Natural killer cell treated with Interleukin-12 subunit alpha and Interleukin-12 subunit beta and Interleukin-15 and Interleukin-18, amount 100 ng/mL, for 72 hours (primary cell): ENCODE measurements around the gene CSRNP2. TPM values are rescaled to one million over a fixed set of nuclear protein-coding genes. Genes with fewer than 3 reads are reported as not detected.

Source experiments
- ATAC-seq, 2 donors: fragments of 150-1000 bp; cut with Tn5 transposase in 1 of 2; sonication (Bioruptor Pico), chemical (Tn5 transposase) in 1 of 2; 2 replicates each; pipeline ENCODE4 v1.10.0; 2021
- DNase-seq: peaks from one replicate; pipeline ENCODE4 v3.0.0; 2022; ENCODE audit warnings: low spot score
- H3K27ac Mint-ChIP-seq, 2 donors: 1 replicate in 1 of 2; 2 replicates in 1 of 2; pipeline ENCODE4 v1.8.0; 2022; ENCODE audit warnings: mixed read lengths in 2 of 2, mild to moderate bottlenecking in 1 of 2, moderate library complexity in 1 of 2
- H3K27me3 Mint-ChIP-seq, 2 donors: 1 replicate in 1 of 2; 2 replicates in 1 of 2; pipeline ENCODE4 v1.8.0; 2022; ENCODE audit warnings: mixed read lengths in 2 of 2
- H3K36me3 Mint-ChIP-seq: one replicate; pipeline ENCODE4 v1.8.0; 2022; ENCODE audit warnings: mixed read lengths
- H3K4me1 Mint-ChIP-seq, 2 donors: 1 replicate in 1 of 2; 2 replicates in 1 of 2; pipeline ENCODE4 v1.8.0; 2022; ENCODE audit warnings: low read depth in 2 of 2, mixed read lengths in 2 of 2, mild to moderate bottlenecking in 1 of 2
- H3K4me3 Mint-ChIP-seq: one replicate; pipeline ENCODE4 v1.8.0; 2022; ENCODE audit warnings: mixed read lengths
- H3K9me3 Mint-ChIP-seq: 2 replicates; pipeline ENCODE4 v1.8.0; 2022; ENCODE audit warnings: mixed read lengths
- total RNA-seq, 2 donors: library from RNA; stranded (reverse); gene quantifications; one replicate each; pipeline ENCODE4 v1.2.3, GENCODE V29; 2022

The CSRNP2 gene
- total RNA-seq, 2 donors from 2014 or later = 24.1 to 32.7 TPM

GRCh38 chr12:51067771-51068170 is 15.6 kb downstream of the CSRNP2 start:
- H3K36me3 Mint-ChIP-seq = peaks cover 6% of the 10 kb centered on the region

GRCh38 chr12:51067229-51067628 is 16.2 kb downstream of the CSRNP2 start:
- no peak overlapping the region for H3K4me3 Mint-ChIP-seq
- H3K27ac Mint-ChIP-seq = no peak overlapping the region
- no peaks in the 10 kb centered on the region for H3K27me3 Mint-ChIP-seq

More at GRCh38 chr12:51067771-51068170, 15.6 kb downstream of the CSRNP2 start:
- Mint-ChIP-seq H3K27ac (no peak overlapping the region), H3K4me1 (no peaks in the 10 kb centered on the region), H3K27me3 (no peaks in the 10 kb centered on the region), H3K9me3 (no peaks in the 10 kb centered on the region), H3K4me3 (no peak overlapping the region)
- no peak for ATAC-seq
- DNase-seq = no peak

GRCh38 chr12:51065530-51065929 is 17.9 kb downstream of the CSRNP2 start:
- Mint-ChIP-seq H3K9me3 (no peaks in the 10 kb centered on the region), H3K36me3 (peaks cover 6% of the 10 kb centered on the region)

More at GRCh38 chr12:51067229-51067628, 16.2 kb downstream of the CSRNP2 start:
- no peak for DNase-seq
- H3K9me3 Mint-ChIP-seq = no peaks in the 10 kb centered on the region
- peaks cover 6% of the 10 kb centered on the region for H3K36me3 Mint-ChIP-seq
- no peaks in the 10 kb centered on the region for H3K4me1 Mint-ChIP-seq
- ATAC-seq = no peak

GRCh38 chr12:51062631-51063397 is 20.6 kb downstream of the CSRNP2 start:
- H3K9me3 Mint-ChIP-seq = no peaks in the 10 kb centered on the region
- H3K27ac Mint-ChIP-seq = peak overlapping the region in 1 of 2 donors; percentile 43
- H3K4me1 Mint-ChIP-seq = no peaks in the 10 kb centered on the region
- no peaks in the 10 kb centered on the region for H3K27me3 Mint-ChIP-seq
- DNase-seq (no peak), ATAC-seq (no peak)
- H3K36me3 Mint-ChIP-seq = peaks cover 14% of the 10 kb centered on the region
- H3K4me3 Mint-ChIP-seq = no peak overlapping the region

More at GRCh38 chr12:51065530-51065929, 17.9 kb downstream of the CSRNP2 start:
- H3K27me3 Mint-ChIP-seq = no peaks in the 10 kb centered on the region
- no peak overlapping the region for H3K27ac Mint-ChIP-seq
- ATAC-seq (no peak), DNase-seq (no peak)
- H3K4me1 Mint-ChIP-seq = no peaks in the 10 kb centered on the region
- no peak overlapping the region for H3K4me3 Mint-ChIP-seq

GRCh38 chr12:51059086-51059485 is 24.3 kb downstream of the CSRNP2 start:
- no peak overlapping the region for H3K27ac Mint-ChIP-seq
- no peaks in the 10 kb centered on the region for H3K4me1 Mint-ChIP-seq
- no peak overlapping the region for H3K4me3 Mint-ChIP-seq
- H3K27me3 Mint-ChIP-seq = no peaks in the 10 kb centered on the region
- H3K9me3 Mint-ChIP-seq = no peaks in the 10 kb centered on the region
- no peak for DNase-seq
- no peak for ATAC-seq
- peaks cover 11% of the 10 kb centered on the region for H3K36me3 Mint-ChIP-seq

GRCh38 chr12:51056242-51056641 is 27.2 kb downstream of the CSRNP2 start:
- Mint-ChIP-seq H3K4me1 (peaks cover 4 to 6% of the 10 kb centered on the region in 2 donors), H3K27ac (no peak overlapping the region), H3K27me3 (no peaks in the 10 kb centered on the region), H3K4me3 (no peak overlapping the region), H3K9me3 (no peaks in the 10 kb centered on the region), H3K36me3 (peaks cover 19% of the 10 kb centered on the region)
- DNase-seq (no peak), ATAC-seq (peak; percentile 31 to 59)

GRCh38 chr12:51055060-51055459 is 28.3 kb downstream of the CSRNP2 start:
- H3K27ac Mint-ChIP-seq = no peak overlapping the region
- DNase-seq = no peak
- no peak for ATAC-seq
- no peak overlapping the region for H3K4me3 Mint-ChIP-seq
- no peaks in the 10 kb centered on the region for H3K27me3 Mint-ChIP-seq
- peaks cover 15% of the 10 kb centered on the region for H3K36me3 Mint-ChIP-seq
- H3K9me3 Mint-ChIP-seq = no peaks in the 10 kb centered on the region
- peaks cover 4 to 6% of the 10 kb centered on the region in 2 donors for H3K4me1 Mint-ChIP-seq

- Mint-ChIP-seq H3K4me1 (peaks cover 27 to 32% of the 10 kb centered on the region in 2 donors), H3K4me3 (no peak overlapping the region), H3K27ac (peak overlapping the region in 1 of 2 donors; percentile 3), H3K9me3 (no peaks in the 10 kb centered on the region), H3K36me3 (peaks cover 14% of the 10 kb centered on the region), H3K27me3 (no peaks in the 10 kb centered on the region)
- DNase-seq = no peak
- ATAC-seq = no peak
These were observed 31.6 kb downstream of the CSRNP2 start for GRCh38 chr12:51051787-51052186.

GRCh38 chr12:51049525-51049924 is 33.9 kb downstream of the CSRNP2 start:
- H3K36me3 Mint-ChIP-seq = peaks cover 14% of the 10 kb centered on the region
- DNase-seq = no peak
- ATAC-seq = no peak
- no peaks in the 10 kb centered on the region for H3K9me3 Mint-ChIP-seq
- H3K4me1 Mint-ChIP-seq = peaks cover 29 to 35% of the 10 kb centered on the region in 2 donors
- peak overlapping the region; percentile 99 for H3K4me3 Mint-ChIP-seq
- no peaks in the 10 kb centered on the region for H3K27me3 Mint-ChIP-seq
- H3K27ac Mint-ChIP-seq = peak overlapping the region; percentile 92 to 97

- DNase-seq (no peak), ATAC-seq (no peak)
- Mint-ChIP-seq H3K27me3 (no peaks in the 10 kb centered on the region), H3K27ac (peak overlapping the region; percentile 92 to 97), H3K4me1 (peaks cover 29 to 35% of the 10 kb centered on the region in 2 donors), H3K36me3 (peaks cover 14% of the 10 kb centered on the region), H3K9me3 (no peaks in the 10 kb centered on the region), H3K4me3 (peak overlapping the region; percentile 99)
These were observed 34.6 kb downstream of the CSRNP2 start for GRCh38 chr12:51048661-51049251.

GRCh38 chr12:51047655-51048540 is 35.5 kb downstream of the CSRNP2 start, which contains the start of gene LETMD1:
Gene LETMD1, plus strand, starts transcription at chr12:51048327. Its CDS starts 30 bp downstream, at chr12:51048357.
- peaks cover 29 to 35% of the 10 kb centered on the region in 2 donors for H3K4me1 Mint-ChIP-seq
- peaks cover 14% of the 10 kb centered on the region for H3K36me3 Mint-ChIP-seq
- DNase-seq = peak; percentile 94
- no peaks in the 10 kb centered on the region for H3K27me3 Mint-ChIP-seq
- ATAC-seq = peak; percentile 98 to 99
- no peaks in the 10 kb centered on the region for H3K9me3 Mint-ChIP-seq
- peak within 1 kb of the TSS; percentile 99 for H3K4me3 Mint-ChIP-seq
- peak within 1 kb of the TSS; percentile 92 to 97 for H3K27ac Mint-ChIP-seq

GRCh38 chr12:51036279-51036678 is 47.1 kb downstream of the CSRNP2 start:
- no peaks in the 10 kb centered on the region for H3K27me3 Mint-ChIP-seq
- no peaks in the 10 kb centered on the region for H3K4me1 Mint-ChIP-seq
- H3K27ac Mint-ChIP-seq = no peak overlapping the region
- no peak overlapping the region for H3K4me3 Mint-ChIP-seq
- no peak for ATAC-seq
- no peaks in the 10 kb centered on the region for H3K9me3 Mint-ChIP-seq
- no peak for DNase-seq
- no peaks in the 10 kb centered on the region for H3K36me3 Mint-ChIP-seq

GRCh38 chr12:51033457-51034089 is 49.8 kb downstream of the CSRNP2 start:
- Mint-ChIP-seq H3K9me3 (no peaks in the 10 kb centered on the region), H3K36me3 (no peaks in the 10 kb centered on the region), H3K4me1 (no peaks in the 10 kb centered on the region), H3K4me3 (no peak overlapping the region), H3K27ac (no peak overlapping the region), H3K27me3 (no peaks in the 10 kb centered on the region)
- DNase-seq = no peak
- no peak for ATAC-seq
